ENCODE measurements around the gene PSME1. TPM values are rescaled to one million over a fixed set of nuclear protein-coding genes. Genes with fewer than 3 reads are reported as not detected.

PSME1 gene
- total and polyA plus RNA-seq, 2 of the 4 experiments (the other 2 are of a cell fraction) = 42.8 to 106 TPM

DNA sequence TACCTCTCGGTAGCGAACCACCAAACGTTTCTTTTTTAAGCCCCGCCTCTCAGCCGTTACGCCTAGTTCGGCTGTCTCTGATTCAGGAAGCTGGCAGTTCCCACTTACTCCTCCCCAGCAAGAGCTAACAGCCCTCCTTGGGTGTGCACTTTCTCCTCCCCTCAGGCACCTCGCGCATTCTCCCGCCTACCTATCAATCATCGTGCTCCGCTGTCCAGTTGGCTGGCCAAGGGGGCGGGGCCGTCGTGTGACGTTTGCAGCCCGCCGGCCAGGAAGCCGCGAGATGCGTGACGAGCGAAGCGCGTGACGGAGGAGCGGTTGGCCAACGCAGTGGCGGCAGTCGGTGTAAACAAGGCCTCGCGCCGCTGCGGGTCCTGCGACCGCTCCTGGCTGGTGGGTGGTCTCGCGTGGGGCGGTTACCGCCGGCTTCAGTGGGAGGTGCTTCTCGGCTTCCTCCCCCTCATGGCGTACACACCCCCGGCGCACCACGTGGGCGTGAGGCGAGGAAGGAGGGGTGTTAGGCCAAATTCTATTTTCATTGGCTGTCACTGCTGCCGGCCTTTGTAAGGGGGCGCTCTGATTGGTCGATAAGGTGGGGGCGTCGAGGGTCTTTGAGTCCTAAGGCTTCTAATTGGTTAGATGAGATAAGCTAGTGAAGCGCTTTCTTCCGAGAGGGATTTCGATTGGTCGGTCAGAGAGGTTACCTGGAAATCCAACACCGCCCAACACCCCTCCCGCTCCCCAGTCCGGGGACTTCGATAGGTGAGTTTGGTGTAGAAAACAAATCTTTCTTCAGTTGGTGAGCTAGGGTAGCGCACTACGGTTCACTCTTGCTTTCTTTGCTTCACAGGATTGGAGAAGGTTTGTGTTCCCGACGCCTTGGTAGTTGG lies 21.2 kb upstream of the PSME1 start, which contains the start of the genes DCAF11 and NRL (continued):
- 0 out of 2 replicates have a peak, but pooled peaks have one; percentile 25 for TF ChIP-seq MAFK (IDR thresholded peaks at IDR 0.05; ENCODE audit: low read depth, low read length)
- TF ChIP-seq BHLHE40 (IDR thresholded peaks at IDR 0.05; ENCODE audit: low read depth, low read length) = peak; percentile 73
- TF ChIP-seq MXI1 (IDR thresholded peaks at IDR 0.05; ENCODE audit: borderline replicate concordance, low read depth, low read length) = peak; percentile 92
- peak; percentile 4; the same call in 1 of the 2 replicates for TF ChIP-seq RFX5 (IDR thresholded peaks at IDR 0.05; ENCODE audit: low read depth, low read length)

All from IMR-90 (cell line).